Activated CD8-positive, alpha-beta memory T cell treated with anti-CD3 and anti-CD28 coated beads for 1 hour (primary cell): Measurements from ENCODE around the gene PGM2.
"Not testable (repeated sequence)": the region's sequence is repeated elsewhere in the genome, so short reads cannot be mapped to it uniquely, and the experiment has no call there.

Source experiments
- DNase-seq, 2 donors: peaks; one replicate each; pipeline ENCODE4 v3.0.0-alpha.2; 2020; ENCODE audit warnings: low read depth in 1 of 2; ENCODE audit errors: extremely low read depth in 1 of 2

Gene PGM2

DNA sequence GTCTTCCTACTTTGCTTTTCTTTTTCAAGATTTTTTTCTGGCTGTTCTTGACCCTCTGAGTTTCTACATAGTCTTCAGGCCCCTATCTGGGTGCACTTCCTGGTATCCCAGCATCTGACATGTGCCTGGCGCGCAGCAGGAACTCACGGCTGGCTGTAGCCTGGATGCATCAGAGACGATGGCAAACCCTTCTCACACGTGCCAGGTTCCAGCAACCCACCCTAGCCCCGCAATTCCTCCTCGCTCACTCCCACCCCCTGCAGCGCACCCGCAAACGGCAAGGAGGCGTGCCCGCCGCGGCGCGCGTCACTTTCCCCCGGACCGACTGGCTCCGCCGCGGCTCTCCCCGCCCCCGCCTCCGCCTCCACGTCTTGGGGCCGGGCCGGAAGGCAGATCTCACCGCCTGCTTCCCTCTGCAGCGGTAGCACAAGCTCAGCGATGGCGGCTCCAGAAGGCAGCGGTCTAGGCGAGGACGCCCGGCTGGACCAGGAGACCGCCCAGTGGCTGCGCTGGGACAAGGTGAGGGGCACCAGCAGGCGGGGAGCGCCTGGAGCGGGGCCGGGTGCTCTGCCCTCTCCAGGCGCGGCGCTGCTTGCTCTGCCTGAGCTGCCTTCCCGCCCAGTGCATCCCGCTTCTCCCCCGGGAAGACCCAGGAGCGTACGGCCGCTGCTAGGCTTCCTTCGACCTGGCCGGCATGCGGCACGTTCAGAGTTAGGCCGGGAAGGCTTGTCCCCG, at the start of gene PGM2:
Gene PGM2, plus strand, starts transcription at position 392 of the 735 bp plus-strand sequence. Its CDS starts 47 bp downstream, at position 439.
- peak; percentile 69 to 87 for DNase-seq

DNA sequence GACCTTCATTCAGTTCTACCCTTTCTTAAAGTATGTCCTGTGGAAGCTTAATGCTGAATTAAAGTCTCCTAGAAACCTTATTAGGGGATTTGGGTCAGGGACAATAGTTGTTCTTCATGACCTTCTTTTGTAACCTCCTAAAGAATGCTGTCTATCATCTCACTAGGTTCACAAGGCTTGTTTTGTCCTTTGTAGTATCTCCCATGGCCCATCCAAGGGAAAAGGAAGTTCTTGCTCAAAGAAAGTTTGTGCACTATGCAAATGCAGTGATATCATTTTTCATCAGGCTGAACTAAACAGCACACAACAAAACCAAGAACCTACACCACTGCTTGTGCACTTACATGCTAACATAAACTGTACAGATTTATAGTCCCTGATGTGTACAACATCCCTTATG, 46.6 kb upstream of the PGM2 start:
- DNase-seq = no peak

DNA sequence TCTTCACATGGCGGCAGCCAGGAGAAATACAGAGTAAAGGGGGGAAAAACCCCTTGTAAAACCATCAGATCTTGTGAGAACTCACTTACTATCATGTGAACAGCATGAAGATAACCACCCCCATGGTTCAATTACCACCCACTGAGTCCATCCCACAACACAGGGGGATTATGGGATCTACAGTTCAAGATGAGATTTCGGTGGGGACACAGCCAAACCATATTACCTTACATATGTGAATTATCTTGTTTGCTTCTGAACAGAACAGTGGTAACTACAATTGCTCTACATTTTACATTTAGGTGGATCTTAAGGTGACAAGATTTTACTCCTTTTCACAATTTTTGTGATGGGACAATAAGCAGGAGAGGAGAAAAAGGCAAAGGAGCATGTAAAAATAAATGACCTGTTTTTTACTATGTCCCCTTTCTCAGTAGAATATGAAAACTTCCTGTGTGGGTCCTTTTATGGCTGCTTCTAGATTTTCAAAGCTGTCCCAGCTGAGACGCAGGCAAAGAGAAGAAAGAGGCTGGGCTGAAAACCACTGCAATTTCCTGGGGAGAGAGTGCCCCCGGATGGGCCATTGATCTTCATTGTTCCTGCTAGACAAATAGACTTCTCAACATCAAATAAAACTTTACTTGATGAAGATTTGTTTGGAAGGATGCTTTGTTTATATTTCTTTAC, 45.9 kb upstream of the PGM2 start:
- peak; percentile 11 to 17 for DNase-seq

DNA sequence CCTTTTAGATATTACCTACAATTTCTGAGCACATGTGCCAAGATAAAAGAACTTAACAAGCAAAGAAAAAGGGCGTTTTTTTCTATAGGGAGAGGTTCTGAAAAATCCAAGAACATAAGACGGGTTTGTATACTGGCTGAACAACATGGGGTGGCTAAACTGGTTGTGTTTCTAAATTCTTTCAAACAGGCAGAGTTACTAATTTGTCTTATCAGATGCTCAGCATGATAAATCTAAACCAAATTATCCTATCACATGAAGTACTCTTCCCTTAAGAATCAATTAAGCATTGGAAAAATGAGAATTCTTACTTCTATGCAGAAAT, 45.4 kb upstream of the PGM2 start:
- DNase-seq = no peak

DNA sequence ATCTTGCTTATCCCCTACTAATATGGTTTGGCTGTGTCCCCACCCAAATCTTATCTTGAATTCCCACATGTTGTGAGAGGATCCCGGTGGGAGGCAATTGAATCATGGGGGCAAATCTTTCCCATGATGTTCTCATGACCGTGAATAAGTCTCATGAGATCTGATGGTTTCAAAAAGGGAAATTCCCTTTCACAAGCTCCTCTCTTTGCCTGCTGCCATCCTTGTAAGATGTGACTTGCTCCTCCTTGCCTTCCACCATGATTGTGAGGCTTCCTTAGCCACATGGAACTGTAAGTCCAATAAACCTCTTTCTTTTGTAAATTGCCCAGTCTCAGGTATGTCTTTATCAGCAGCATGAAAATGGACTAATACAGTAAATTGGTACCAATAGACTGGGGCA, 40.2 kb upstream of the PGM2 start:
- DNase-seq = not testable (repeated sequence)

DNA sequence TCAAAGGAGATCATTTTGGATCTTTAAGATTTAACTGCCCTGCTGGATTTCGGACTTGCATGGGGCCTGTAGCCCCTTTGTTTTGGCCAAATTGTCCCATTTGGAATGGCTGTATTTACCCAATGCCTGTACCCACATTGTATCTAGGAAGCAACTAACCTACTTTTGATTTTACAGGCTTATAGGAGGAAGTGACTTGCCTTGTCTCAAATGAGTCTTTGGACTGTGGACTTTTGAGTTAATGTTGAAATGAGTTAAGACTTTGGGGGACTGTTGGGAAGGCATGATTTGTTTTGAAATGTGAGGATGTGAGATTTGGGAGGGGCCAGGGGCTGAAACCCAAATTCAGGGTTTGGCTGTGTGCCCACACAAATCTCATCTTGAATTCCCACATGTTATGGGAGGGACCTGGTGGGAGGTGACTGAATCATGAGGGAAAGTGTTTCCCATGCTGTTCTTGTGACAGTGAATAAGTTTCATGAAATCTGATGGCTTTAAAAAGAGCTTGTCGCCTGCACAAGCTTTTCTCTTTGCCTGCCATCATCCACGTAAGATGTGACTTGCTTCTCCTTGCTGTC, 38.5 kb upstream of the PGM2 start:
- not testable (repeated sequence) for DNase-seq

DNA sequence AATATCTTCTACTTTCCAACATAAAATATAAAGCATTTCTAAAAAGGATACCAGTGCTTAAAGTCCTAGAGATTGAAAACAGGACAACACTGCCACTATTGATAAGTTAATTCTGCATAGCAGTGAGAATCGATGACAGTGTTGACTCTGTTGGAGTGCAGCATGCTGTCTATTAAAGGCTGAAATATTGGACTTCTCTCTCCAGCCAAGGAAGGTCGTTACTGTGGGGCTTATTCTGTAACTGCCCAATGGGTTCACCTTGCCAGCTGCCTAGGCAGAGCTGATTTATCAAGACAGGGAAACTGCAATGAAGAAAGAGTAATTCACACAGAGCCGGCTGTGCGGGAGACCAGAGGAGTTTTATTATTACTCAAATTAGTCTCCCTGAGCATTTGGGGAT, 37.7 kb upstream of the PGM2 start:
- no peak for DNase-seq

DNA sequence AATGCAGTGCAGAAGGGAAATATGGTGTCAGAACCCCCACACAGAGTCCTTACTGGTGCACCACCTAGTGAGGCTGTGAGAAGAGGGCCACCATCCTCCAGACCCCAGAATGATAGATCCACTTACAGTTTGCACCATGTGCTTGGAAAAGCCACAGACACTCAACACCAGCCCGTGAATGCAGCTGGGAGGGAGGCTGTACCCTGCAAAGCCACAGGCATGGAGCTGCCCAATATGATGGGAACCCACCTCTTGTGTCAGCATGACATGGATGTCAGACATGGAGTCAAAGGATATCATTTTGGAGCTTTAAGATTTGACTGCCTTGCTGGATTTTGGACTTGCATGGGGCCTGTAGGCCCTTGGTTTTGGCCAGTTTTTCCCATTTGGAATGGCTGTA, 34.2 kb upstream of the PGM2 start:
- DNase-seq = no peak

DNA sequence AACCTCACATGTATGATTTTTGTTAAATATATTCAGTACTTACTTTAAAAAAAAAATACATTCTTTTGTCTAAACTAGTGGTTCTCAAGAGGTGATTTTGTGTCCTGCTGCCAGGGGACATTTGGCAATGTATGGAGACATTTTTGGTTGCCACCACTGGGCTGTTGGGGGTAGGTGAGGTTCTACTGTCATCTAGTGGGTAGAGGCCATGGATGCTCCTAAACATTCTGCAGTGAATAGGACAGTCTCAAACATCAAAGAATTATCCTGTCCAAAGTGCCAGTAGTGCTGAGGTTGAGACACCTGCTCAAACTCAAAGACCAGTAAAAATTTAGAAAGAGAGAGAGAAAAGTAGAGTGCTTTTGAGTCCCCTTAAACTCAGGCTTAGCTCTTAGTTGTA, 32.9 kb upstream of the PGM2 start:
- no peak for DNase-seq

DNA sequence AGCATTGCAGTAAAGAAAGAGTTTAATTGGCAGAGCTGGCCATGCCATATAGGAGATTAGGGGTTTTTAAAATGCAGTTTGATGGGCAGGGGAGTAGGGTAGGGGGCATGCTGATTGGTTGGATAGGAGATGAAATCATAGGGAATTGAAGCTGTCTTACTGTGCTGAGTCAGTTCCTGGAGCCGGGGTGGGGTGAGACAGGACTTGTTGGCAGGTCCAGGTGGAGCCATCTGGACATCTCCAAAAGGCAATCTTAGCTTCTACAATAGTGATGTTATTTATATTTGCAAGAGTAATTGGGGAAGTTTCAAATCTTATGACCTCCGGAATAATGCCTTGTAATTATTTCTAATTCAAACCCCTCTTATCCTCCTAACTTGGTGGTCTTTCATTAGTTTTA, 32.4 kb upstream of the PGM2 start:
- DNase-seq = no peak

DNA sequence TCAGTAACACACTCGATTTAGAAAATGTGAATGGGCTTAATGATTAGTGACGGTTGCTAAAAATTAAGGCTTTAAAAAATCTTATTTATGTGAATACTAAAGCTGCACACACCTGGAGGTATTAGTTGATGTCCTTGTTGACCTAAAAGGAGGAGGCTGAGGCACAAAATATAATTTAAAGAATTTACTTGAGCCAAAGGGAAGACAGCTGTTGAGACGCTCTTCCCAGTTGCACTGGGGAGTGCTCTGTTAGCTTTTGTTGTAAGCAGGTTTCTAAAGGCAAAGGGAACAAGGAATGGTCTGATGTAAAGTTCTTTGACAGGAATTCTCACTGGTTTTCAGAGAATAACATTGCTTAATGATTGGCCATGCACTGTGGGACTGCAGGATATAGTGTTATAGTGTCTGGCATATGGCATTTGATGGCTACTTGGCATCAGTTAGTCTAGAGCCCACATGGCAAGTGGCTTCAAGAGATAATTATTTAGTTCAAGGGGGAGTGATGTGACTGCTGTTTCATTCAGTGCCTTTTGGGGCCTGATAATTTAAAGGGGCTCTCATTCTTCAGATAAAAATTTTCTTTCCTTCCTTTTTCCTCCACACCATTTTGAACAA, 30.8 kb upstream of the PGM2 start:
- DNase-seq = no peak

DNA sequence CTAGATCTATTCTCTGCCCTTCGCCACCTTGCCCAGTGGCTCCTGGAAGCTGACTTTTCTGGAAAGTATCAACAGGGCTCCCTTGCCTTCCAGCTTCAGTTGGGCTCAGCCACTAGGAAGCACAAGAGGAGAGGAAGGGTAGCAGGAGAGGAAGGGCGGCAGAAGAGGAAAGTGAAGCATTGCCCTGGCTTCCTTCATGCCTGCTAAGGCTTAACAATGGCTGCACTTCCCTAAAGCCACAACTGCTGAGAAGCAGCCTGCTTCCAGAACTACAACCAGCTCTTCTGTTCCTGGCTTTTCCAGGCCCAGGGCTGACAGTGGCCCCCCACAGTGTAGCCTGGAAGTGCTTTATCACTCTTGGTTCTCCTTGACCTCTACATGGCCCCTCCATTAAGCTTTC, 29.1 kb upstream of the PGM2 start:
- no peak for DNase-seq

DNA sequence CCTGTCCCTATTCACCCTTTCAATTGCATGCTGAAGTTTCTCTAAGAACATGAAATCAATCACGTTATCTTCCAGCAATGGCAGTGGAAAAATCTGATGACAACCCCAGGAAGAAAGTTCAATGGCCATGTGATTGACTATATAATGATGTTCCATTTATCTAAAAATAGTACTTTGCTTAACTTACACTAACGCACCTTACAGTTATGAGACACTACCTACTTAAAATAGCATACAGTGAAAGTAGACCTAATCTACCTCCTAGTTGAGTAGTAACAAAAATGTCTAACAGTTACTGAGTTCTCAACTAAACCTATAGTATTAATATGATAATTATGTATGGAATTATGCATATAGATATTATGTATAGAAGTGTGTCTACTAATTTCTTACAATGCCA, 28.6 kb upstream of the PGM2 start:
- no peak for DNase-seq

DNA sequence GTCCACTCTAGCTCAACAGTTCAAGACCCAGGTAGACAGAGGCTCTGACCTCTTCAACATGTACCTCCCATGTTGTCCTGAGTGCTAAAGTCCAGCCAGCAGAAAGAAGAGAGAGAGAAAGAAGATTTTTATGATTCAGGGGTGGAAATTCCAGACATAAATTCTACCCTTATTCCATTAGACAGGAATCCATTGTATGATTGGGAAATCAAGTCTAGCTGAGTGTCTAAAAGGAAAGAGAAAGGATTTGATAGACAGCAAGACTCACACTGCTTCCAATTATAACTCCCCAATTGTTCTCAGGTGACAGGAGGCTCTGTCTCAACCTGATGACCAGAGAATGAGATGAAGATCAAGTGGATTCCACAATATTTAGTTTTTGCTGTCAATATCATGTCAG, 27.9 kb upstream of the PGM2 start:
- DNase-seq = no peak

DNA sequence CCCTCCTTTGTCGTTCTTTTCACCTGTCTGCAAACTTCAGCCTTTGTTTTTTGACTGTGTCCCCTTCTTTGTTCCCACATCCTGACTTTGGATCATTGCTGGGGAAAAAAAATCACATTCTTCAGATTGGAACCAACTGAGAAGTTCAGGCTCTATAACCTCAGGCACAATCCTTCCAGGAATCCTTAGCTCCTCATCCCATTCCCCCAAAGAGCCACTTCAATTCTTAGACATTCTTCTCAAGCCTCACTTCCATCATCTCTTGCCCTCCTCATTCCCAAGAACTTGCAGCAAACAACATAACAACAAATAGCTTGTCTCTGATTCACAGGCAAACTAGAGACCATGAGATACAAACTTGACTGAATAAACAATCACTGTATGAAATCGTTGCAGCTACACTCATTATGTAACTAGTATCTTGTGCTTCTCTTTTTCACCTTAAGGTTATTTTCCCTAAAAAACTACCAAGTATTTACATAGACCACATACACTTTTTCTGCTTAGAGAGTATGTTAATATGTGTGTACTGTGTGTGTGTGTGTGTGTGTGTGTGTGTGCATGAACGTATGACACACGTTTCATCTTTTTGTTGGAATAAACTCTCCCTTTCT, 26.4 kb upstream of the PGM2 start:
- DNase-seq = no peak

DNA sequence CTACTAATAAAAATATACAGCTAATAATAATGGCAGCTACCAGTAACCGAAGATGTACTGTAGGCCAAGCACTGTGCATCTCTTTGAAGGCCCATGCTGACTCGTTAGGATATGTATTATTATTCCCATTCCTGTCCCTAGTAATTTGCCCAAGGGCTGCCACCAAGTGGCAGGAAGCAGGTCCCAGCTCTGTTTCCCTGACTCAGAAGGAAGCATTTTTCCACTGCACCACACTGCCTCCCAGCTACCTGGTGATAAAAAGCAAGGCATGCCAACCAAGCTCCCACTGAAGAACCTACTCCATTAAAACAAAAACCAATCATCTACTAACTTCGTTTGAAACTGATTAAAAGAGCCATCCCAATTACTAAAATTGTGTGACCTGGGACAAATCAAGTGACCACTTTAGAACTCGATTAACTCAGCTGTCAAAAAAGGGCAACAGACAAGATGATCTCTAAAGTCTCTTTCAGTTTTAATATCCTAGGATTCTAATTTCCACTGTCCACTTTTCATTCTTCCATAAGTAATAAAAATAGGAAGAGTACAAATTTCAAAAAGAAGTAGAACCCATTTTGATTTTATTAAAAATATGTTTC, 24.3 kb upstream of the PGM2 start:
- no peak for DNase-seq

DNA sequence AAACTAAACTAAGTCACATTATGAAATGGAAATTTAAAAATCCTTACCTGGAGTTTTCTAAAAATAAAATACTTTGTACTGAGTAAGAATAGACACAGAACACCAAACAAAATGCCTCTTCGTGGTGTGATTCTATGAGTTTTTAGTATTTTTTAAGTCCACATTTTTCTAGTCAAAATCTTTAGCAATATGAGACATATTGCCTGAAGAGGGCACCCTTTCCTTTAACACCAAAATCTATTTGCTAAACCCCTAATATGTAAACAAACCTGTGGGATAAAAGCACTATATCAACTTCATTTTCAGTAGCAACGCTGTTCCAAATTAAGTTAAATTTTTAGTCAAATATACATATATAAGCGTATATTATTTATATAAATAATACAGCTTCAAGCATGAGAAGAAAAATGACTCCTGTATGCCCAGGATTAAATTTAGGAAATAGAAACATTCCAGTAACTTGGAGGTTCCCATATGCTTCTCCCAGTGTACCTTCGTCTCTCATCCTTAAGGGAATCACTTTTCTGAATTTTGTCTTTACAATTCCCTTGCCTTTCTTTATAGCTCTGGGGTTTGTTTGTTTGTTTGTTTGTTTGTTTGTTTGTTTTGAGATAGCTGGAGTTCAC, 23.0 kb upstream of the PGM2 start:
- DNase-seq = no peak

DNA sequence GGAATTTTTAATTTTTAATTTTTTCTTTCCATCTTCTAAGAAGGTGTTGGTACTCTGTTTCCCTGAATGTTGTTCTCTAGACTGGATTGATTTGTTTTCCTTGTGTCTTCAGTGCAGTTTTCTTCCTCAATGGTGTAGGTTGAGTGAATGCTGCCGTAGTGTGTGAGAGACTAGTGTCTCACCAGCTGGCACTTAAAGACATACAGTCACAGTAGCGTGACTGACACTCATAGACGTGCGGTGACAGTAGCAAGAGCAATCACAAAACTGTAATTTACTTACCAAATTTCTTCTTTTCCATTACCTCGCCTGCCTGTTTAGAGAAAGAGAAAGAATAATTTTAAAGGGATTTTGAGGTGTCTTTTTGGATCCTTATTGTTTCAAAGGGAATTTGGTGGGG, 21.4 kb upstream of the PGM2 start:
- DNase-seq = no peak

DNA sequence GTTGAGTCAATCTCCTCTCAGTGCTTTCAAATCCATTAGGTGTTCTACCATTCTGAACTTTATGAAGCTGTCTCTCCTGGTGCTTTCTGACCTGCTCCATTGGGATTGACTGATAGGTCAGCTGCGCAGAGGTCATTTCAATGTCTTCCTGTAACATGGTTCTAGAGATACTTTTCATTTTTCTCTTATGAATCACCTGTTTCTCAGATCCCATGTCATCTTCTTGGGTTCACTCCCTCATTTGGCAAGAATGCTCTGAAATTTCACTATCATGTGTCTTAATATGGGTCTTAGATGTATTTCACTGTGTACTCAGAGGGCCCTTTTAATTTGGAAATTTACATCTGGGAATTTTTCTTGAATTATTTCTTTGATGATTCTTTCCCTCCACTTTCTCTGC, 13.8 kb upstream of the PGM2 start:
- no peak for DNase-seq

DNA sequence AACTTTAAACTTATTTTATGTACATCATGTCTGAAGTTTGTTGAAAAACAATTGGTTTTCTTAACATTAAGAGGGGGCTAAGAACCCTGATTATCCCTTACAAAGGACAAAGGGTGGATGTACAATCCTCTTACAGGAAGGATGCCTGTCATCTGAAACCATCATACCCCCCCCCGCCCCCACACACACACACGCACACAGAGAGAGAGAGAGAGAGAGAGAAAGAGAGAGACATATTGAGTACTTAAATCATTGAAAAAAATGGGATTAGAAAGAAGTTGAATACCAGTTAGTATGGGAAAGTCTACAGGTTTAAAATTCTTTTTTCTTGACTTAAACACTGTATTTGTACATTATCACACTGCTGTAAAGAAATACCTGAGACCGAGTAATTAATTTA, 10.9 kb upstream of the PGM2 start:
- DNase-seq = no peak

DNA sequence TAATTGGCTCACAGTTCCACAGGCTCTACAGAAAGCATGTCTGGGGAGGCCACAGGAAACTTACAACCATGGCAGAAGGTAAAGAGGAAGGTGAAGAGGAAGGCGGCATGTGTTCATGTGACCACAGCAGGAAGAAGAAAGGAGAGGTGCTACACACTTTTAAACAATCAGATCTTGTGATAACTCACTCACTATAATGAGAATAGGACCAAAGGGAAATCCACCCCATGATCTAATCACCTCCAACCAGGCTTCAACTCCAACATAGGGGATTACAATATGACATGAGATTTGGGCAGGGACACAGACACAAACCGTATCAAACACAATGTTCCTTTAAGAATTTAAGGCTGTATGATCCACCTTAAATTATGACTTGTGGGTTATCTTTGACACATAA, 10.5 kb upstream of the PGM2 start:
- no peak for DNase-seq
